Neutrophil (primary cell): Measurements from ENCODE around the gene FGGY.
"Not testable (repeated sequence)": the region's sequence is repeated elsewhere in the genome, so short reads cannot be mapped to it uniquely, and the experiment has no call there.

Source experiments
- H3K27ac ChIP-seq: fragments of 200-600 bp; sonication (generic); 2 replicates; pipeline ENCODE4 v1.5.1; 2016; ENCODE audit warnings: mild to moderate bottlenecking, moderate library complexity
- H3K27me3 ChIP-seq: fragments of 200-600 bp; sonication (generic); 2 replicates; pipeline ENCODE4 v1.6.0; 2016; ENCODE audit warnings: mild to moderate bottlenecking
- H3K36me3 ChIP-seq: fragments of 200-600 bp; sonication (generic); 2 replicates; pipeline ENCODE4 v1.5.1; 2017
- H3K4me1 ChIP-seq, 2 experiments: fragments of 200-600 bp in 1 of 2; sonication (generic) in 1 of 2; 1 replicate in 1 of 2; 2 replicates in 1 of 2; pipeline versions ENCODE4 v1.5.1 to v1.6.1; 2013 to 2016; ENCODE audit warnings: low read depth in 1 of 2, low read length in 1 of 2, mild to moderate bottlenecking in 1 of 2, moderate library complexity in 1 of 2; ENCODE audit not compliant: control insufficient read depth in 1 of 2, insufficient read depth in 1 of 2
- H3K4me3 ChIP-seq, 2 experiments: fragments of 200-600 bp in 1 of 2; sonication (generic) in 1 of 2; 1 replicate in 1 of 2; 2 replicates in 1 of 2; pipeline ENCODE4 v1.5.1; 2013 to 2016; ENCODE audit warnings: low read depth in 1 of 2, low read length in 1 of 2, mild to moderate bottlenecking in 1 of 2, moderate library complexity in 1 of 2
- H3K9me3 ChIP-seq: fragments of 200-600 bp; sonication (generic); 2 replicates; pipeline ENCODE4 v1.5.1; 2016
- CTCF ChIP-seq: fragments of 200-600 bp; sonication (generic); IDR thresholded peaks from 2 replicates; pipeline ENCODE4 v1.5.1; 2016; ENCODE audit warnings: antibody characterized with exemption

FGGY gene

GRCh38 chr1:59574085-59574484 lies 277.2 kb downstream of the FGGY start:
- Histone ChIP-seq H3K36me3 (no peaks in the 10 kb centered on the region), H3K4me1 (peaks cover 36 to 39% of the 10 kb centered on the region in 2 experiments), H3K4me3 (no peak overlapping the region), H3K27me3 (no peaks in the 10 kb centered on the region), H3K9me3 (no peaks in the 10 kb centered on the region), H3K27ac (no peak overlapping the region)
- no peak for TF ChIP-seq CTCF

GRCh38 chr1:59577774-59578173 lies 280.9 kb downstream of the FGGY start:
- TF ChIP-seq CTCF: no peak
- H3K4me3 ChIP-seq: no peak overlapping the region
- no peaks in the 10 kb centered on the region for H3K27me3 ChIP-seq
- no peaks in the 10 kb centered on the region for H3K36me3 ChIP-seq
- no peak overlapping the region for H3K27ac ChIP-seq
- no peaks in the 10 kb centered on the region for H3K9me3 ChIP-seq
- H3K4me1 ChIP-seq: peaks cover 0 to 2% of the 10 kb centered on the region in 2 experiments

- Histone ChIP-seq H3K4me1 (no peaks in the 10 kb centered on the region), H3K27me3 (no peaks in the 10 kb centered on the region), H3K27ac (no peak overlapping the region), H3K9me3 (no peaks in the 10 kb centered on the region), H3K4me3 (no peak overlapping the region), H3K36me3 (no peaks in the 10 kb centered on the region)
- no peak for TF ChIP-seq CTCF
Observed at GRCh38 chr1:59579222-59579621, 282.3 kb downstream of the FGGY start.

- H3K27ac ChIP-seq: no peak overlapping the region
- H3K4me3 ChIP-seq: no peak overlapping the region
- H3K9me3 ChIP-seq: no peaks in the 10 kb centered on the region
- H3K4me1 ChIP-seq: no peaks in the 10 kb centered on the region
- no peak for TF ChIP-seq CTCF
- no peaks in the 10 kb centered on the region for H3K36me3 ChIP-seq
- no peaks in the 10 kb centered on the region for H3K27me3 ChIP-seq
Observed at GRCh38 chr1:59580257-59580656, 283.4 kb downstream of the FGGY start.

- not testable (repeated sequence) for H3K27ac ChIP-seq, H3K9me3 ChIP-seq, H3K27me3 ChIP-seq, H3K36me3 ChIP-seq, H3K4me1 ChIP-seq, H3K4me3 ChIP-seq
Observed at GRCh38 chr1:59592410-59592809, 295.5 kb downstream of the FGGY start.

GRCh38 chr1:59592924-59593323 lies 296.0 kb downstream of the FGGY start:
- no peaks in the 10 kb centered on the region for H3K9me3 ChIP-seq
- H3K4me1 ChIP-seq: no peaks in the 10 kb centered on the region
- H3K36me3 ChIP-seq: no peaks in the 10 kb centered on the region
- TF ChIP-seq CTCF: no peak
- H3K27ac ChIP-seq: no peak overlapping the region
- no peak overlapping the region for H3K4me3 ChIP-seq
- H3K27me3 ChIP-seq: no peaks in the 10 kb centered on the region
